ENCODE data around the gene TLN1.

TLN1 gene, protein sequence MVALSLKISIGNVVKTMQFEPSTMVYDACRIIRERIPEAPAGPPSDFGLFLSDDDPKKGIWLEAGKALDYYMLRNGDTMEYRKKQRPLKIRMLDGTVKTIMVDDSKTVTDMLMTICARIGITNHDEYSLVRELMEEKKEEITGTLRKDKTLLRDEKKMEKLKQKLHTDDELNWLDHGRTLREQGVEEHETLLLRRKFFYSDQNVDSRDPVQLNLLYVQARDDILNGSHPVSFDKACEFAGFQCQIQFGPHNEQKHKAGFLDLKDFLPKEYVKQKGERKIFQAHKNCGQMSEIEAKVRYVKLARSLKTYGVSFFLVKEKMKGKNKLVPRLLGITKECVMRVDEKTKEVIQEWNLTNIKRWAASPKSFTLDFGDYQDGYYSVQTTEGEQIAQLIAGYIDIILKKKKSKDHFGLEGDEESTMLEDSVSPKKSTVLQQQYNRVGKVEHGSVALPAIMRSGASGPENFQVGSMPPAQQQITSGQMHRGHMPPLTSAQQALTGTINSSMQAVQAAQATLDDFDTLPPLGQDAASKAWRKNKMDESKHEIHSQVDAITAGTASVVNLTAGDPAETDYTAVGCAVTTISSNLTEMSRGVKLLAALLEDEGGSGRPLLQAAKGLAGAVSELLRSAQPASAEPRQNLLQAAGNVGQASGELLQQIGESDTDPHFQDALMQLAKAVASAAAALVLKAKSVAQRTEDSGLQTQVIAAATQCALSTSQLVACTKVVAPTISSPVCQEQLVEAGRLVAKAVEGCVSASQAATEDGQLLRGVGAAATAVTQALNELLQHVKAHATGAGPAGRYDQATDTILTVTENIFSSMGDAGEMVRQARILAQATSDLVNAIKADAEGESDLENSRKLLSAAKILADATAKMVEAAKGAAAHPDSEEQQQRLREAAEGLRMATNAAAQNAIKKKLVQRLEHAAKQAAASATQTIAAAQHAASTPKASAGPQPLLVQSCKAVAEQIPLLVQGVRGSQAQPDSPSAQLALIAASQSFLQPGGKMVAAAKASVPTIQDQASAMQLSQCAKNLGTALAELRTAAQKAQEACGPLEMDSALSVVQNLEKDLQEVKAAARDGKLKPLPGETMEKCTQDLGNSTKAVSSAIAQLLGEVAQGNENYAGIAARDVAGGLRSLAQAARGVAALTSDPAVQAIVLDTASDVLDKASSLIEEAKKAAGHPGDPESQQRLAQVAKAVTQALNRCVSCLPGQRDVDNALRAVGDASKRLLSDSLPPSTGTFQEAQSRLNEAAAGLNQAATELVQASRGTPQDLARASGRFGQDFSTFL (N-terminal part only)

DNA sequence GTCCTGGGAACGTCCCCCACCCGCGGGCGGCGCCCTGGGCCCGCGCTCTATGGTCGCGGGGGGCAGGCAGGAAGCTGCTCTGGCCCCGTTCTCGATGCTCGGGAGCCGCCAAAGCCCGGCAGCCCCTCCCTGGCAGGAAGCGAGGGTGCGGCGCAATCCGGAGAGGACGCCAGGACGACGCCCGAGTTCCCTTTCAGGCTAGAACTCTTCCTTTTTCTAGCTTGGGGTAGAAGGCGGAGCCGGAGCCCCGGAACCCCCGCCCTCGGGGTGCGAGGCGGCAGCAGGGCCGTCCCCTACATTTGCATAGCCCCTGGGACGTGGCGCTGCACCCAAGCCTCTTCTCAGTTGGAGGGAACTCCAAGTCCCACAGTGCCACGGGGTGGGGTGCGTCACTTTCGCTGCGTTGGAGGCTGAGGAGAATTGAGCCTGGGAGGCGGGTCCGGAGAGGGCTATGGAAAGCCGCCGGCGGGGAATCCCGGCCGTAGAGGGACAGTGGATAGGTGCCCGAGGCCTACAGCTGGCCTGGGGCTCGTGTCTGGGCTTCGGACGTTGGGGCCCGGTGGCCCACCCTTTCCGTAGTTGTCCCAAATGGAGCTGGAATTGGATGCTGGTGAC lies at the start of gene TLN1, which contains the start of gene CREB3:
Gene TLN1, minus strand, starts transcription at position 11 of the 615 bp plus-strand sequence. CDS start 6,501 bp downstream, outside the sequence.
Gene CREB3, plus strand, starts transcription at position 482 of the 615 bp plus-strand sequence. Its CDS starts 107 bp downstream, at position 589.
- TF ChIP-seq, protein P1, sequence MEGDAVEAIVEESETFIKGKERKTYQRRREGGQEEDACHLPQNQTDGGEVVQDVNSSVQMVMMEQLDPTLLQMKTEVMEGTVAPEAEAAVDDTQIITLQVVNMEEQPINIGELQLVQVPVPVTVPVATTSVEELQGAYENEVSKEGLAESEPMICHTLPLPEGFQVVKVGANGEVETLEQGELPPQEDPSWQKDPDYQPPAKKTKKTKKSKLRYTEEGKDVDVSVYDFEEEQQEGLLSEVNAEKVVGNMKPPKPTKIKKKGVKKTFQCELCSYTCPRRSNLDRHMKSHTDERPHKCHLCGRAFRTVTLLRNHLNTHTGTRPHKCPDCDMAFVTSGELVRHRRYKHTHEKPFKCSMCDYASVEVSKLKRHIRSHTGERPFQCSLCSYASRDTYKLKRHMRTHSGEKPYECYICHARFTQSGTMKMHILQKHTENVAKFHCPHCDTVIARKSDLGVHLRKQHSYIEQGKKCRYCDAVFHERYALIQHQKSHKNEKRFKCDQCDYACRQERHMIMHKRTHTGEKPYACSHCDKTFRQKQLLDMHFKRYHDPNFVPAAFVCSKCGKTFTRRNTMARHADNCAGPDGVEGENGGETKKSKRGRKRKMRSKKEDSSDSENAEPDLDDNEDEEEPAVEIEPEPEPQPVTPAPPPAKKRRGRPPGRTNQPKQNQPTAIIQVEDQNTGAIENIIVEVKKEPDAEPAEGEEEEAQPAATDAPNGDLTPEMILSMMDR (IDR thresholded peaks at IDR 0.05; ENCODE audit: insufficient read depth, low read depth, low read length, missing control alignments) = peak; percentile 14
- DNase-seq (ENCODE audit: low read depth) = peak; percentile 99
- H3K4me3 ChIP-seq (ENCODE audit: low read depth, low read length) = peak within 1 kb of the TSS; percentile 87

DNA sequence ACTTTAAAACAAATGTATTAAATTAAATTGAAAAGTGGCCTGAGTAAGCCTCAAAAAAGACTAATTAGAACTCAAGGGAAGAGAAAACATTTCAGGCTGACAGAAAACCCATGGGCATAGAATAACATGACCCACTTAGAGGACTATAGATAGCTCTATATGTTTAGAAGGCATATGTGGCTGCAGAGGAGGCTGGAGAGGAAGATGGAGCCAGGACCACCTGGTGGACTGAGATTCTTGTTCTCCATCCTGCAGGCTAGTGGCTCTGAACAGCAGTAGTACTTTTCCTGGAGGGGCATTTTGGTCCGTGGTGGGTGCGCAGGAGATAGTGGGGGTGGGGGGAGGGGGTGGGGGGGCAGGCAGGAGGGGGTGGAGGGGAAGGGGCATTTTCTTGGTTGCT lies 49.1 kb upstream of the TLN1 start:
- no peak overlapping the region for H3K4me3 ChIP-seq (ENCODE audit: low read depth, low read length)
- TF ChIP-seq, protein P1 (IDR thresholded peaks at IDR 0.05; ENCODE audit: insufficient read depth, low read depth, low read length, missing control alignments) = no peak
- no peak for DNase-seq (ENCODE audit: low read depth)

DNA sequence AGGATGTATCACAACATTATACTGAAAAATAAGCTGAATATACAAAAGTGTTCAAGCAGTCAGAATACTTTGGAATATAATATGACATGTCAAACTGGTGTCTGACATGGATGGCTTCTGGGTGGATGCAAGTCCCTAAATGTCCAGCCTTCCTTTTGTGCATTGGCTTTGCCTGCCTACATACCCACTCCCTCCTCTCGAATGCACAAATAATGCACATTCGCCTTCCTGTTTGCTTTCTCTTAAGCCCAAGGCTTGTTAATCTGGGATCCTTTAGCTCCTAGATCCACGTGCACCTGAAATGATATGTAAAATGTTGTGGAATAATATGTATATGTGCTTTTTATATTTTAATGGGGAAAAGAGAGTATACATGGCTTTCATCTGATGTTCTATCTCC lies 46.5 kb upstream of the TLN1 start:
- no peak for DNase-seq (ENCODE audit: low read depth)
- TF ChIP-seq, protein P1 (IDR thresholded peaks at IDR 0.05; ENCODE audit: insufficient read depth, low read depth, low read length, missing control alignments) = no peak
- no peak overlapping the region for H3K4me3 ChIP-seq (ENCODE audit: low read depth, low read length)

DNA sequence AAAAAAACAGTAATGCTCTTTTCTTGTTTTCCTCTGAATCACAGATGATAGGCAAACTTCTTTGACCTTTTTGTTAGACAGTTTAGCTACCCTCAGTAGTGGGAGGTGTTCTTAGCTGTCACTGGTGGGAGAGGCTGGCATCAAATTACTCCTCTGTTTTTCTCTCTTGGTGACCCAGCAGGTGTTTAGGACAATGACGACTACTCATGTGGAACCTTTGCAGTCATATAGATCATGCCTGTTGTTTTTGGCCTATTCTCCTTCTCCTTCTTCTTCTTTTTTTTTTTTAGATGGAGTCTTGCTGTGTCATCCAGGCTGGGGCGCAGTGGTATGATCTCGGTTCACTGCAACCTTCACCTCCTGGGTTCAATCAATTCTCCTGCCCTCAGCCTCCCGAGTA lies 44.0 kb upstream of the TLN1 start:
- H3K4me3 ChIP-seq (ENCODE audit: low read depth, low read length) = no peak overlapping the region
- TF ChIP-seq, protein P1 (IDR thresholded peaks at IDR 0.05; ENCODE audit: insufficient read depth, low read depth, low read length, missing control alignments) = no peak
- DNase-seq (ENCODE audit: low read depth) = peak; percentile 46

DNA sequence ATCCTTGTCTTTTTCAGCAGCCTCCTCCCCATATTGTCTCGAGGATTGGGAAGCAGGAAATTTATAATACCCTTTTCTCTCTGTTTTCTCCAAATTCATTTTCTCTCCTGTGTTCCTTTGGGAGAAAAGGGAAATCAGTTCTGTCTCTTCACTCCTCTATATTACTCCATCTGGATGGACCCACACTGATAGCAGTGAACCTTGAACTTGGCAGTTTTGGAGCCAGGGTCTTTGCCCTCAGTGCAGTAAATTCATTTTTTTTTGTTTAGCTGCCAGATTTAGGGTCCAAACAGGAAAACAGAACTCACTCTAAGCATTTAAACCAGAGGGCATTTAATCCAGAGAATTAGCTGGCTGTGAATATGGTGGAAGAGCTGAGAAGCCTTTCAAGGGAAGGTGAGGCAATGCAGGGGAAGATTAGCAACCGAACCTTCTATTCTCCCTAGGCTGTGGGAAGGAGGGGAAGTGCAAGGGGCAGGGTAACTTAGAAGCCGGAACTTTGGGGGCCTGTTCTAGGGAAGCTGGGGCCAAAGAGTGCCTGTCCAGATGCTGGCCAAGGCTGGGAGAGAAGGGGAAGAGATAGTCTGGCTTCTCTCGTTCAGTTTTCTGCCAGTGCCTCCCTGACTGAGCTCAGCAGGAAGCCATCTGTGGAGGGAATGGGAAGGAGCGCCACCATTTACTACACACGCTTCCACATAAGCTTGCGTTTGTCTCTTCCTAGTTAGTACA lies 43.1 kb upstream of the TLN1 start:
- no peak for DNase-seq (ENCODE audit: low read depth)
- TF ChIP-seq, protein P1 (IDR thresholded peaks at IDR 0.05; ENCODE audit: insufficient read depth, low read depth, low read length, missing control alignments) = no peak
- no peak overlapping the region for H3K4me3 ChIP-seq (ENCODE audit: low read depth, low read length)

Data from GM12865 (cell line).